Effector CD8-positive, alpha-beta T cell (primary cell): ENCODE measurements around the gene RNF144A.

Experiments used
- DNase-seq: peaks from one replicate; lab custom pipeline; 2025; lab: John Stamatoyannopoulos, UW

Gene RNF144A

DNA sequence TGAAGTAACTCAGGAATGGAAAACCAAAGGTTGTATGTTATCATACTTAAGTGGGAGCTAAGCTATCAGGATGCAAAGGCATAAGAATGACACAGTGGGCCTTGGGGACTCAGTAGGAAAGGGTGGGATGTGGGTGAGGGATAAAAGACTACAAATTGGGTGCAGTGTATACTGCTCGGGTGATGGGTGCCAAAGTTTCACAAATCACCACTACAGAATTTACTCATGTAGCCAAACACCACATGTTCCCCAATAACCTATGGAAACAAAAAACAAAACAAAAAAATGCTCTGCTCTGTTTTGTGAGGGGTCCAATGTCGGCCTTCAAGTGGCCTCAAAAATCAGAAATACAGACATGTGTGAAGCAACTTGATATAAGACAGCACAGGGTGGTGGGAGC, 8.9 kb upstream of the RNF144A start:
- DNase-seq, result no peak

DNA sequence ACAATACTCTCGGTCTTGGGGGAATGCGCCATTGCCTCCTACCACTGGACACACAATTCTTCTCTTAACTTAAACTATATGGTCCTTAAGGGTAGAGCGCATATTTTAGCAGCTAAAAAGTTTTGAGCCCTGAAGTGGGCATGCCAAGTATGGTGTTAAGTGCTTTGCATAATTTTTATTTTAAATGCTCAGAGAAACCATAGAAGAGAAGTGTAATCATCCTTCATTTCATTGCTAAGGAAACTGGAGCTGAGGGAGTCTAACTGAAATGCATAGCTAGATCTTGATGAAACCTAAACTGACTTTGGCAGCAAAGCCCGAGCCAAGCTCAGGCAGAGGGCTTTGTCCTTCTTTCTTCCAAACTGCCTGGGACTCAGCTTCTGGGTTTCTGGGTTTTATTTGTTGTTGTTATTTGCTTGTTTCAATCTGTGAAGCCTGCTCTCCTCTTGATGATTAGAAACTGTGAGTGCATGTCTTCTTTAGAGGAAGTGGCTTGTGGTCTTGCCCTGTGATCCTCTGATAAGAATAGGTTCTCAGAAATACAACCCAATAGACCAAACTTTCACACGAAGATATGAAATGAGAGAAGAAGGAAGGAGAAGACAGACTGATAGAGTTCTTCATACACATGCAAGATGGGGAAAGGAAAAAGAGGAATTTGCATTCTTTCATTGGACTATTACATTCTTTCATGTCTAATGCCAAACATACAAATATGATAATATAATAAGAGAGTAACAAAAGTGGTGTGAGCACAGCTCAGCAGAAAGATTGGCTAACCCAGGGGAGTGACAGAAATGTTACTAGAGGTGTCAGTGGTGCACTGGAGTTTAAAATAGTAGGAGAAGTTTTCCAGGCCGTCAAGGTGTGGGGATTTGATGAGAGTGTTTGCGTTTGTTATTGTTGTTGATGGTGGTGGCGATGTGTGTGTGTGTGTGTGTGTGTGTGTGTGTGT, 7.5 kb upstream of the RNF144A start:
- no peak for DNase-seq

DNA sequence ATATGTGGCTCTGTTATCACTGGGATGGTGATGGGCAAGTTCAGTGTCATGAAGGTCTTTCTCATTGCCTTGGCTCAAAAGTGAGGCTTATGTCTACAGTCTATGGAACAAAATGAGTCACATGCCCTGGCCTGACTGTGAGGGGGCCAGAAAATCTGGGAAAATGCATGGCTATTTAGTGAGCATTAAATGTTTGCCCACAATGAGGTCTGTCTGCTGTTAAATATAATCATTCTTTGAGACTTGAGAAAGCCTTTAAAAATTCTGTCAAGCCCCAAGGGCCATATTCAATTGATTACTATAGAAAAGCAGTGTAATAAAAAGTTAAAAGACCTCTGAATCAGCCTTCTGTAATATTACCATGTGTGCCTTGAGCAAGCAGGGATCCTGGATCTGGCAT, 5.5 kb upstream of the RNF144A start:
- DNase-seq, result no peak

DNA sequence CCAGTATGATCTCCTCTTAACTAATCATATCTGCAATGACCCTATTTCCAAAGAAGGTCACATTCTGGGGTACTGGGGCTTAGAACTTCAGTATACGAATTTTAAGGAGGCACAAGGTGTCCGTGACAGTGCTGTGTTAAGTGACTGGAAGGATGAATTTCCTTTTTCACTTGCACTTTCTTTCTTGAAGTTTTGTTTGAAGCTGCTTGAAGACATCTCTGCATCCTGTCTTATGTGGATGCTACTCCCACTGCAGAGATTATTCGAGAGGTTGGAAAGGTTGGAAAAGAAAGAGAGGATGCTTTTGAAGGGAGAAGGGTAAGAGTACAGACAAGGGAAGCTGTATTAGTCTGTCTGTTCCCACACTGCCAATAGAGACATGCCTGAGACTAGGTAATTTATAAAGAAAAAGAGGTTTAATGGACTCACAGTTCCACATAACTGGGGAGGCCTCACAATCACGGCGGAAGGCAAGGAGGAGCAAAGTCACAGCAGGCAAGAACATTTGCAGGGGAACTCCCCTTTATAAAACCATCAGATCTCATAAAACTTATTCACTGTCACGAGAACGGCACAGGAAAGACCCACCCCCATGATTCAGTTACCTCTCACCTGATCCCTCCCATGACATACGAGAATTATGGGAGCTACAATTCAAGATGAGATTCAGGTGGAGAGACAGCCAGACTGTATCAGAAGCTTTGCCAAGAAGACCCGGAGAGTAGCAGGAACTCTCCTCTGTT, 3.6 kb upstream of the RNF144A start:
- peak; percentile 17 for DNase-seq

DNA sequence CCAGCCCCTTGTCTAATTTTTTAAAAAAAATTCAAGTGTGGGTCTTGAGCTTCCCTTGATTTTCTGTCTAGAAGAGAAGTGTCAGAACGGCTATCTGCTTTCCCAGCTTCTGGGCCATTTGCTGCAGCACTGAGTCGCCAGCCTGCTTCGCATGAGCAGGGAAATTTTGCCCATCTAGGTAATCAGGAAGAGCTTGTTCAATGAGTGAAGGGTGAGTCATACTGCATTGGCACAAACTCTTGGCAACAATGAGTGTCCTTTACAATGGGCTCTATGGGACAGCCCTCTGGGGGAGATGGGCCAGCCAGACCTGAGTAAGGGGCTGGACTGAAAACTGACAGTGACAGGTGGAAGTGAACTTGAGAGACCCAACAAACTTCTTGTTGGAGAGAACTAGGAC, 2.4 kb upstream of the RNF144A start:
- DNase-seq, result no peak

DNA sequence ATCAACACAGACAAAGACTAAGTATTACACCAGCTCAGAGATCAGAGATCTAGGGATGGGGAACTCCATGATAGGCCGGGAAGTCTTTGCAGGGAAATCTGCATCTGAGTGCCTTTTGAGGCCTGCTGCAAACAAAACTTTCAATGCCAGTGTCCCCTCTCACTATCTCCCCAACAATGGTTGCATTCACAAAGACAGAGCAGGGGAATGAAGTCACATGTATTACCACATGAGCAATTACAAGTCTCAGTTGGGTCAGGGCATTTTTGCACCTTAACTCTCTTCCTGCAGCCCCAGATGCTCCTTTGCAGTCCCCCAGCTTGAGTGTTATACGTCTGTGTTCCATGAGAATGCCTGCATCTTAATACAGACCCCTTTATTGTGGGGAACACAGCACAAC, 1.8 kb upstream of the RNF144A start:
- DNase-seq, result no peak

DNA sequence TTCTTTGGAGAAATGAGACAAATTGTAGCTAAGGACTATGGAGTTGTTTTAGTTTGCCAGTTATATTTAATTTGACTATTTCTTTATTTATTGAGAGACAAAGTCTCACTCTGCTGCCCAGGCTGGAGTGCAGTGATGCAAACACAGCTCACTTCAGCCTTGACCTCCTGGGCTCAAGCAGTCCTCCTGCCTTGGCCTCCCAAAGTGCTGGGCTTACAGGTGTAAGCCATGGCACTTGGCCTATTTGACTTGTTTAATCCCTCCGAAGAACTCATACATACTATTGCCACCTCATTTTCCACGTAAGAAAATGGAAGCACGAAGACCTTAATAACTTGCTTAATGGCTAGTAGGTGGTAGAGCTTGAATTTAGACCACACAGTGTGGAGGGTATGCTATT, 988 bp upstream of the RNF144A start:
- no peak for DNase-seq

DNA sequence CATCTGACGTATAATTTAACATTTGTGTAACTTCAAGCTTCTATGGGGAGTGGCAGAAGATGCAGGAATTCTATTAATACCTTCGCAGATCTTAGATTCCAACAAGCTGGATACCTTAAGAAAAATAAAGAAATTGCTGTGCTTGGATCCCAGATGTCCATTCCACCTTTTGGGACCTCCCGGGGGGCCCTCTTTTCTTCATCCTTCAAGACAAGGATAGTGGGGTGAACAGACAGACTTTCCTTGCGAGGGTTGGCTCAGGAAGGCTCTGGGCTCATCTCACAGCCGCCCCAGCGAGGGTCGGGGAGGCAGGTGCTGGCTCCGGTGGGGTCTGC, 509 bp upstream of the RNF144A start:
- no peak for DNase-seq

DNA sequence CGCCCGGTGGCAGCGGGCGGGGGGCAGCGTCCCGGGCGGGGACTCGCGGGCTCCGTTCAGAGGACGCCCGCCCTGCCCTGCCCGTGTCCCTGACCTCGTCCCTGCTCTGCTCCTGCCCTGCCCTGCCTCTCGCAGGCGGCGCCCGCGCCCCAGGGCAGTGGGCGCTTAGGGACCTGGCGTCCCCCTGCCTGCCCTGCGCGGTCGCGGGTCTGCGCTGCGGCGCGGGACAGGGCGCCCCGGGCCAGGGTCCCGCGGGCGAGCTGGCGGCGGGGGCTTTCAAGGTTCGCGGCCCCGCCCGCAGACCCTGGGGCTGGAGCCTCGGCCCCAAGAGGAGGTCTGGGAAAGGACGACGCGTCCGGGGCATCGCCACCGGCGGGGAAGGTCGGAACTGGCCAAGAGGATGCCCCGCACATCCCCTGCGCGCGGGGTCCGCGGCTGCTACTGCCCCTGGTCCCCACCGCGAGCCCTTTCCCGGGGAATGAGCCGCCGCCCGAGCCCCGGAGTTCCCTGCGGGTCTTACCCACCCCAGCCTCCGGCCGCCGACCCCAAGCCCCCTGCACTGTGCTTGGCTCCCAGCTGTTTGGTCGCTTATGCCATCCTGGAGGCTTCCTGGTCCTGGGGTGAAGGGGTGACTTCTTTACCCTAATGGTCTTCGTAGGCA, 679 bp downstream of the RNF144A start:
- DNase-seq, result no peak

DNA sequence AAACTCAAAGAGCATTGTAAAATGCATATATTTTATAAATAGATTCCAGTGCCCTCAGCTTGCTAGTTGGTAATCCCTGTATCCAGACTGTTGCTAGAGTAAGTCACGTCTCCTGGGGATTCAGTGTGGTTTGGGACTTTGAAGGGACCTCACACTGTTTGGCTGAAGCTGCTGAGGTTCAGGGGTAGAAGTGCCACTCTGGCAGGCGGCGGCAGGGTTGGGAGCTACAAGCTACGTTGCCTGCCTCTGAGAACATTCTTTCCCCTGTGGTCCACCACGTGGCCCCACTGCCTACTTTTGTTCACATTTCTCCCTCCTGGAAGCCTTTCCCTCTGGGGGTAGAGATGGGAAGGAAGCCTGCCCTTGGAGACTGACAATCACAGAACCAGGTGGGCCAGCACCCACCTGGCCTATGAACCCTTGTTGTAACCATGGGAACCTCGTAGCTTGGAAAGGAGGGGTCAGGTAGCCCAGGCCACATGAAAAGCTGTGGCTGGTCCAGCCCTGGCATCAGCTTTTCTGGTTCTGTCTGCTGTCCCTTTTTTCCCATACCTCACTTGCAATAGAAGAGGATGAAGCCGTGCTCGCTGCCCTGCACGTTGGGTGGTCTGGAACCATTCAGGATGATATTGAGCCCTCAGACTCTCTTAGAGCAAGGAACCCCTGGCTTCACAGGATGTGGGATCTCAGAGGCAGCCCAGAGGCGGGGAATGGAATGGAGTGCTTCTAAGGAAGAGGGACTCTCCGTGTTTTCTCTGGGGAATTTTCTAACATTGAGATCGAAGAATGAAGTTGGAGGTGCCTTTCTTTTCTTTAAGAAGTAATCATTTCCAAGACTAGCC, 2.9 kb downstream of the RNF144A start:
- no peak for DNase-seq

DNA sequence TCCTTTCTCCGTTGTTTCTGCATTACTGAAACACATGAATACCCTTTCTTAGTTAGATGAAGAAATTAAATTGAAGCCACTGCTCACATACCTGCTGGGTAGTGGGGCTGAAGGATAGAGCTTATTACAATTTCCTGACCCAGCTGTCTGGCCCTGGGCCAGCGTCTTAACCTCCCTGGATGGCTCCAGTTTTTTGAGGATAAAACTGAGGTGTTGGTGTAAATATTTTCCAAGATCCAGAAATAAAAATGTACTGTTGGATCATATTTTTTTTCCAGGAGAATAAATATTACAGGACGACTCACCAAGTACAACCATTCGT, 3.5 kb downstream of the RNF144A start:
- no peak for DNase-seq

DNA sequence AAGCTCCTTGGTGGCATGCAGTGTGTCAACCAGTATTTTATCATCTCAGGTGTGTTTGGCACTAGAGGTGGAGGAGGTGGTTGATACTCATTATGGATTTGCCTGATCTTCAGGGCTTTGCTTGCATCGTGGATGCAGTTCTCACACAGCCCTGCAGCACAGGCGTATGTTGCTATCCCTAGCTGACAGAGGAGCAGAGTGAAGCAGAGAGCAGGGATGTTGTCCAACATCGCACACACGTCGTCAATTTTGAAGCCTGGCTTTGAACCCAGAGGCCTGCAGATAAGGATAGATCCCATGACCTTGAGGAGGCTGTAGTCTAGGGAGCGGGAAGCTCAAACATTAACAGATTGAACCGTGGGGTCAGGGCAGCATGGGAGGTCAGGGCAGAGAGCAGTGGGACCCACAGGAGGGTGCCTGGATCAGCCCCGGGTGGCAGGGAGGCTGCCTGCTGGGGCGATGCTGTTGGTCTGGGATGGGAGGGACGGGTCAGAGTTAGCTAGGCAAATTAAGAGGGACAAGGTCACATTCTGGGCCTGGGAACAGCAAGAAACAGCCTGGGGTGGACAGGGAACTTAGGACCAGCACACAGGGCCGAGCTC, 4.2 kb downstream of the RNF144A start:
- no peak for DNase-seq

DNA sequence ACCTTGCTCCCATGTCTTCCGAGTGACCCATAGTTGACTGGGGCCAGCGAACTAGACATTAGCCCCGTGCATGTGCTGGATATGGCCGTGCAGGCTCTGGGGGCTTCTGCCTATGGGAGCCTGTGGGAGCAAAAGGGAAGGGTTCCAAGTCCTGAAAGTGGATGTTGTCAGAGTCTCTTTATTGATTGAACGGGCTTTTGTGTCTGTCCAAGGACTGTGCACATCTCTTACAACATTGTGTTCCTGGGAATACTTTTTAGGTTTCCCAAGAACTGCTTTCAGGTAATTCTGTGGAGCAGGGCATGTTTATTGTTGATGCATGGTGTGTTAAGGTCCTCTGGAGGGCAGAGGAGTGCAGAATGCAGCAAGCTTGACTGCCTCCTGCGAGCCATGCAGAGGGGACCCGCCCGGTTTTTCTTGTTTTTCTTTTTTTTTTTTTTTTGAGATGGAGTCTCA, 5.0 kb downstream of the RNF144A start:
- no peak for DNase-seq

DNA sequence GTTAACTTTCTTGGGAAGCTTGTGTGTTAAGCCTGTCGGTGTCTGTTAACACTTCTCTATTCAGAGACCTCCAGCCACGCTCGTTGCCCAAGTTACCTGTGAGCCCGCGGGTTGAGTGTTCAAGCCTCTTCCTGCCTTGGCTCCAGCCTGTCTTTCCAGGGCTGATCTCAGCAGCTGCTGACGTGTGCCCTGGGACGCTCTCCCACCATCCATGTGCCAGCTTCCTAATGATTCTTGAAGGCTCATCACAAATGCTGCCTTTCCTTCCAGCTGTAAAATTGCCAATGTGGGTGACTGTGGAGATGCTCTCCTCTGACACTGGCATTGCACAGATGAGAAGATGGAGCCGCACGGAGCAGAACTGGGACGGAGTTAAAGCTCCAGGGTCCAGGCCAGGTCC, 6.1 kb downstream of the RNF144A start:
- no peak for DNase-seq

DNA sequence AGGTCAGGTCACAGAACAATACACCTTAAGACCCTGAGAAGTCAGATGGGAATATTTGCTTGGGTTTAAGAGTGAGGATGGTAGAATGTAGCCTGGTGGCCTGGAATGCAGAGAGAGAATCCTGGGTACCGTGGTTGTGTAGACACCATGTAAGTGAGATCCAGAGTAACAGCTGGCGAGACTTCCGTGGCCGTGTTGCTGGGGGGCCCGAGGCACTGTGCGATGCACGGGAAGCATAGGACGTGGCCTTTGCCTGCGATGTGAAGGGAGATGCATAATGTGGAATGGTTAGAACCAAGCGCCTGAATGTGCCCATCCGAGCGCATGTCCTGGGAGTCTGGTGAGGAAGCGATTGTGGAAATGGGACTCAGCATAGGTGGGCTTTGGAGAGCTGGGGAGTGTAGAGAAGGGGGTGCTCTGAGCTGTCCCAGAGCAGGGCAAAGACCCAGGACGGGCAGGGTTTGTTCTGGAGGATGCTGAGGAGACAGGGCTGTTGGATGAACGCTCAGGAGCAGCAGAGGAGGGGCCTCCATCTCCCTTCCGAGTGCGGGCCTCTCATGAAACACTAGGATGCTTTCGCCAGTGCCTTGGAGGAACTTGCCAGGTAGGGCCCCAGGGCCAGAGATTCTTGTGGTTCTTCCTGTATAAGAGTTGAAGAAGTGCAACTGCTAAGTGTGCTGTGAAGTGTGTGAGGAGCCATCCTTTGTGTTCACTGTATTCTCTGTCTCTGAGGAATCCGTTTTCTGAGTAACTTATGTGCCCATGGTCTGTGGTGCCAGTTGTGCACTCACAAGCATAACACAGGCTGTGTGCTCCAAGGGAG, 7.1 kb downstream of the RNF144A start:
- no peak for DNase-seq

DNA sequence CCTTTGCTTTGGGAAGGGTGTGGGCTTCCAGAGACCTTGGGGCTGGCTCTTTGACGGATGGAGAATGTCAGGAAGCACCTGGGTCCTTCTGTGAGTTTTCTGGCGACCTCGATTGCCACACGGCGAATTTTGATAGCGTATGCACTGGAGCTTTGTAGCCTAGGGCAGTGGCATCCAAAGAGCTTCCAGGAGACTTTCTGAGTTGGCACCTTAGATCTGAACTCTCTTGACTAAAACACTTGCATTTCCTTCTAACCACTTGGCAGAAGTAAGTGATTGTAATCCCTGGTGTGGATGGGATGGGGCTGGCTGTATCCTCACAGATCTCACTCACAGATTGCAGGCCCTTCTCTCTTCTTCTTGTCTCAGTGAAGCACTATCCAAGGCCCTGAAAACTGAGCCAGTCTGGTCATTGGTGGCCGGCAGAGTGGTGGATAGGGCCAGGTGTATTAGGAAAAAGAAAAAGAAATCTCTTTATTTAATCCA, 7.8 kb downstream of the RNF144A start:
- no peak for DNase-seq

DNA sequence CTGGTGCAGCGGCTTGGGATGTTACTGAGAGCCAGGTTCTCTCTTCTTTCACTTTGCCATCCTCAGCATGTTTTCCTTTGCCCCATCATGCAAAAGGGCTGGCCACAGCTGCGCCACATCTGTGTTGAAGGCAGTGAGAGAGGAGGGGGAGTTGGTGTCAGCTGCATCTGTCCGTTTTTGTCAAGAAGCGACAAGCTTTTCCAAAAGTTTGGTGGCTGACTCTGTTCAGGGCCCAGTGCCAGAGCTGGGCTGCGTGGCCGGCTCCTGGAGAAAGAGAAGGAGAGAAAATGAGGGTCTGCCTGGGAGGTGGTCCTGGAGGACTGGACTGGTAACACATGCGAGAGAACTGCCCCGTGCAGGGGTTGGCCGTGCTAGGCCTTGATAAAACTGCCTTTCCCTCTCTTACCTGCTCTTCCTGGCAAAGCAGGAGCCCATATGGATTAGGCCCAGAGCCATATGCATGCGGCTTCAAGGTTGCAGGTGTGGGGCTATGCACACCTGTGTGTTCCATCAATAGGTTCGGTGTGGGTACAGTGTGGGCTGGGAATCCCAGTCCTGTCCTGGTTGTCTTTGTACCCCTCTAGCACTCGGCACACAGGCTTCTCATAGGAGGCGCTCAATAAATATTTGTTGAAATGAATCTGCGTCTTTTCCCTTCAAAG, 9.0 kb downstream of the RNF144A start:
- DNase-seq, result no peak

DNA sequence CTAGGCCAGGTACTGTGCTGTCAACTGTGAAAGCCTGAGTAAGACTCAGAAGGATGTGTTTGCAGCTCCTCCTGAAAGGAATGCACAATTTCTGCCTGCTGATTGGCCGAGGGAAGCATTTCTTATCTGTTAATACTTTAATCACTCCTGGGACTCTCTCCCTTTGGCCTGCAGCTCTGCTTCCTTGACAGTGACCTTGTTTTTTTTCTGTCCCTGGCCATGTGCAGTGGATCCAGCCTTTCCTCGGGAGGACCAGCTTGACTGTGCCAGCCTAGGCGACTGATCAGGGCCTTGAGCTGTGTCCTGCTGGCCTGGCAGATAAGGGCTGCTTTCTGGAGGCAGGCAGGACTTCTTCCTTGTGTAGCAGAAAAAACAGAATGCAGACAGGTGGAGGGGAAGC, 10.0 kb downstream of the RNF144A start:
- DNase-seq, result no peak

DNA sequence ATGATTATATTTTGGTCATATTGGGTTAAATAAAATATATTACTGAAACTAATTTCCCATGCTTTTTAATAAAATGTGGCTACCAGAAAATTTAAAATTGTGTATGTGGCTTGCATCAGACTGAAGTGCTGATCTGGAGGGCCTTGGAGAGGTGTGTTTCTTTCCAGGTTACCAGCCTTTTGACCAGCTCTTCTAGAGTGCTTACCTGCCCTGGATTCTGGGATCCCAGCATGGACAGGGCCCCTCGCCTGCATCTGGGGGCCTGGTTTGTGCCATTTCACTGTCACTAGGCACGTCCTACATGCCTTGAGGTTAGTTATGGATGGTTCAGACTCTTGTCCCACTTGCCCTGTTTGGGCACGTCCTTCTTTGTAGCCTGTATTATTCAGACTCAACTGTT, 10.5 kb downstream of the RNF144A start:
- no peak for DNase-seq

DNA sequence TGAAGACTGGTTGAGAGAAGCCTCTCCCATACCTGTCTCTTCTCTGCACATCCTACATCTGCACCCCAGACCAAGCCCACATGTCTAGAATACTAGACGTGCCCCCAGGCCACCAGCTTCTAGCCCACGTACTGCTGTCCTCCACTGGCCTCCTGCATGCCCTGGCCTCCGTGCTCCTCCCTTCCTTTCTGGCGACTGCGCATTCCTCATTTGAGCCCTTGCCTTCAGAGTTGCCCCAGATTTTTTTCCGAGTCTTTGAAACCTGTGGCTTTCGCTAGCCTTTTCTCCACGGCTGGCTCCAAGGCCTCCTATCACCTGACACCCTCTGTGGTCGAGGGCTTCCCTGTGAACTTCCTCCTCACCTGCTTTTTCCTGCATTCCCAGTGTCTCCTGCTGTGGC, 11.2 kb downstream of the RNF144A start:
- no peak for DNase-seq
